ENCODE results near the gene TBC1D24.
"Not testable (repeated sequence)": the region's sequence is repeated elsewhere in the genome, so short reads cannot be mapped to it uniquely, and the experiment has no call there.

The TBC1D24 gene

DNA sequence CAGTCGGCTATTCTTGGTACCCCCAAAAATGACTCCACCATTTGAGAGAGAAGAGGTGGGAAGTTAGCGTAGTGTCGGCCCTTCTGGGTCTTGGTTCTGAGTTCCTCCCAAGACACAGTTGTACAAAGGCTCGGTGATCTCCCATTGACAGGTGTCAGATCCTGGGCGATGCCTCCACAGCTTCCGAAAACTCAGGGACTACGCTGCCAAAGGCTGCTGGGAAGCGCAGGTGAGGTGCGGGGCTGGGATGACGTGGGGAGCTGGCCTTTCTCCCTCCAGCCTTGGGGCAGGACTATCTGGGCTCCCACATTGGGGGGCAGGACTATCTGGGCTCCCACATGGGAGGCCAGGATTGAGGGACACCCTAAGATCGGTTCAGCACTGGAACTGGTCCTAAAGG is 35.3 kb upstream of the TBC1D24 start:
- H3K9ac ChIP-seq: peak overlapping the region in 2 of 11 experiments; percentile 5 to 15; a peak in 1 of 22 replicates
- no peaks in the 10 kb centered on the region for H3K27me3 ChIP-seq
- no peak overlapping the region for H3K4me3 ChIP-seq
- peaks cover 5 to 41% (median 28%) of the 10 kb centered on the region in 10 experiments; a peak in 17 of 20 replicates for H3K4me1 ChIP-seq
- peak overlapping the region in 8 of 11 experiments; percentile 4 to 50 (median 36); a peak in 14 of 22 replicates for H3K4me2 ChIP-seq
- no peak for TF ChIP-seq Cebpa-rat (IDR thresholded peaks at IDR 0.05)
- H3K27ac ChIP-seq: peak overlapping the region in 2 of 11 experiments; percentile 3 to 25; a peak in 1 of 22 replicates
- H3K9me3 ChIP-seq (replicated peaks in 1 of 11): no peaks in the 10 kb centered on the region
- H3K36me3 ChIP-seq: peaks cover 42 to 87% (median 84%) of the 10 kb centered on the region in 11 experiments
- H4K20me1 ChIP-seq: peaks cover 0 to 74% (median 41%) of the 10 kb centered on the region in 11 experiments; a peak in 16 of 22 replicates

DNA sequence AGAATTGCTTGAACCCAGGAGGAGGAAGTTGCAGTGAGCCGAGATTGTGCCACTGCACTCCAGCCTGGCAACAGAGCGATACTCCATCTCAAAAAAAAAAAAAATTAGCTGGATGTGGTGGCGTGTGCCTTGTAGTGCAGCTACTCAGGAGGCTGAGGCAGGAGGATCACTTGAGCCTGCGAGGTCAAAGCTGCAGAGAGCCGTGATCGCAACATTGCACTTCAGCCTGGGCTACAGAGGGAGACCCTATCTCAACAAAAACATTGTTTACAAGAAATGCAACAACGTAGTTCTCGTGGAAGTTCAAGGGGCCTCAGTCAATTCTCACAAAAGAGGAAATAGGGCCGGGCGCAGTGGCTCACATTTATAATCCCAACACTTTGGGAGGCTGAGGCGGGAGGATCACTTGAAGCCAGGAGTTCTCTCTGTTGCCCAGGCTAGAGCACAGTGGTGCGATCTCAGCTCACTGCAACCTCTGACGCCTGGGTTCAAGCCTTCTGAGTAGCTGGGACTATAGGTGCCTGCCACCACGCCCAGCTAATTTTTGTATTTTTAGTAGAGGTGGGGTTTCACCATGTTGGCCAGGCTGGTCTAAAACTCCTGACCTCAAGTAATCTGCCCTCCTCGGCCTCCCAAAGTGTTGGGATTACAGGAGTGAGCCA is 33.7 kb upstream of the TBC1D24 start:
- H3K36me3 ChIP-seq: peaks cover 50 to 87% (median 86%) of the 10 kb centered on the region in 11 experiments

DNA sequence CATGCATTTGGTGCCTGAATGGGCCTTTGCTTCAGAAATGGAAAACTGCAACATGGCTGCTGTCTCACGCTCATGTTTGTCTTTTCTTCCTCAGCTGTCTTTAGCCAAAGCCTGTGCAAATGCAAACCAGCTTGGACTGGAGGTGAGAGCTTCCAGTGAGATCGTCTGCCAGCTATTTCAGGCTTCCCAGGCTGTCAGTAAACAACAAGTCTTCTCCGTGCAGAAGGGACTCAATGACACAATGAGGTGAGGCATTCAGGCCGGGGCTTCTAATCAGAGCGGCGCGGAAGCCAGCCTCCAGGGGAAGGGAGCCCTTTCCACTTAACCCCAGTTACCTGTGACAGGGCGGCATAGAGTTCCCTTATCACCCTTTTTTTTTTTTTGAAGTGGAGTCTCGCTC is 31.4 kb upstream of the TBC1D24 start:
- no peaks in the 10 kb centered on the region for H3K9me3 ChIP-seq (replicated peaks in 1 of 11)
- H3K27me3 ChIP-seq: no peaks in the 10 kb centered on the region
- H3K4me1 ChIP-seq: peaks cover 5 to 21% (median 16%) of the 10 kb centered on the region in 10 experiments; a peak in 17 of 20 replicates
- TF ChIP-seq Cebpa-rat (IDR thresholded peaks at IDR 0.05): no peak
- H3K4me2 ChIP-seq: no peak overlapping the region
- no peak overlapping the region for H3K4me3 ChIP-seq
- no peak overlapping the region for H3K27ac ChIP-seq
- no peak overlapping the region for H3K9ac ChIP-seq
- H4K20me1 ChIP-seq: peaks cover 0 to 78% (median 44%) of the 10 kb centered on the region in 11 experiments; a peak in 13 of 22 replicates
- peaks cover 51 to 87% (median 86%) of the 10 kb centered on the region in 11 experiments for H3K36me3 ChIP-seq

More for the DNA sequence above, 33.7 kb upstream of the TBC1D24 start:
- not testable (repeated sequence) for H3K9ac ChIP-seq; H3K27me3 ChIP-seq; H3K27ac ChIP-seq; H3K4me3 ChIP-seq; H3K4me2 ChIP-seq; H3K9me3 ChIP-seq (replicated peaks in 1 of 11)
- Histone ChIP-seq H4K20me1 (peaks cover 0 to 78% (median 45%) of the 10 kb centered on the region in 11 experiments; a peak in 16 of 22 replicates), H3K4me1 (peaks cover 5 to 35% (median 24%) of the 10 kb centered on the region in 10 experiments; a peak in 17 of 20 replicates)

DNA sequence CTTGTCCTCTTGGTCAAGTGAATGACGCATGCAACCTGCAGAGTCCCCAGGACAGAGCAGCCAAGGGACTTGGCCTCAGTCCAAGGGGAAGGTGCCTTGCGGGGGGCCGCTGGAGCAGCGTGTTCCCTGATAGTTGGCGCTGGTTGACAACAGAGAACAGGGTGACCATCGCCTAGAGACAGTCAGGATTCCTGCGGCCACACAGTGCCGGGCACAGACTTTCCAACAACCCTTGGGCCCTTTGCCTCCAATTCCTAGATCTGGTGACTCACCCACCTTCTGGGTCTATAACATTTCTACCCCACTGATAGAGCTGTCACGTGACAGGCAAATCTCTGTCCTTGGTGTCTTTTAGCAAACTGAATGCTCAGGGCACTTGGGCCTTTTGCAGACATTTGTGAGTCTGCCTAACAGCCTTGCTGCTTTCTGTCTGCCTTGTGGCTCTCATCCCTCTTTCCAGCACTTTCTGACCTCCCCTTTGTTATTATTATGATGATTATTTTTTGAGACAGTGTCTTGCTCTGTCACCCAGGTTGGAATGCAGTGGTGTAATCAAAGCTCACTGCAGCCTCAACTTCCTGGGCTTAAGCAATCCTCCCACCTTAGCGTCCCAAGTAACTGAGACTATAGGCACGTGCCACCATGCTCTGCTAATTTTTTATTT is 26.9 kb upstream of the TBC1D24 start:
- Histone ChIP-seq H3K9me3 (replicated peaks in 1 of 11) (no peaks in the 10 kb centered on the region), H3K9ac (no peak overlapping the region; a peak in 1 of 22 replicates), H3K27ac (no peak overlapping the region), H3K27me3 (no peaks in the 10 kb centered on the region), H3K4me3 (no peak overlapping the region), H3K4me2 (no peak overlapping the region), H3K4me1 (peaks cover 0 to 23% (median 19%) of the 10 kb centered on the region in 10 experiments; a peak in 19 of 20 replicates), H3K36me3 (peaks cover 57 to 100% (median 94%) of the 10 kb centered on the region in 11 experiments), H4K20me1 (peaks cover 0 to 89% (median 48%) of the 10 kb centered on the region in 11 experiments; a peak in 14 of 22 replicates)
- no peak for TF ChIP-seq Cebpa-rat (IDR thresholded peaks at IDR 0.05)

DNA sequence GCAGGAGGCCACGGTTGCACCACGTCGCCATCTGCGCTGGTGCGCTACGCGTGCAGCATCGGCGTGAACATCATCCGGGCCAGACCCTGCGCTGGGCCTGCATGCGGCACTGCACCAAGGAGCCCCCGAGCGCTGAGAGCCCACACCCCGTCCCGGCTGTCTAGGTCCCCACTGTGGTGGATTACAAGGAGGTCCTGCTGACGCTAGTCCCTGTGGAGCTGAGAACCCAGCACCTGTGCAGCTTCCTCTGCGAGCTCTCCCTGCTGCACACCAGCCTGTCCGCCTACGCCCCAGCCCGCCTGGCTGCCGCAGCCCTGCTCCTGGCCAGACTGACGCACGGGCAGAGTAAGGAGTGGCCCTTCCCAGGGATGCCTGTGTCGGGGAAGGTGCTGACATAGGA is 25.8 kb upstream of the TBC1D24 start:
- Histone ChIP-seq H3K36me3 (peaks cover 59 to 100% (median 97%) of the 10 kb centered on the region in 11 experiments), H3K9ac (0 out of 22 replicates have a peak overlapping the region, but pooled peaks of 1 of the 11 experiments have one; percentile 4), H3K4me1 (peaks cover 0 to 24% (median 20%) of the 10 kb centered on the region in 10 experiments; a peak in 19 of 20 replicates), H3K9me3 (replicated peaks in 1 of 11) (no peaks in the 10 kb centered on the region), H3K27me3 (no peaks in the 10 kb centered on the region), H3K4me3 (no peak overlapping the region), H4K20me1 (peaks cover 0 to 92% (median 57%) of the 10 kb centered on the region in 11 experiments; a peak in 15 of 22 replicates), H3K27ac (no peak overlapping the region), H3K4me2 (no peak overlapping the region)
- TF ChIP-seq Cebpa-rat (IDR thresholded peaks at IDR 0.05): no peak

DNA sequence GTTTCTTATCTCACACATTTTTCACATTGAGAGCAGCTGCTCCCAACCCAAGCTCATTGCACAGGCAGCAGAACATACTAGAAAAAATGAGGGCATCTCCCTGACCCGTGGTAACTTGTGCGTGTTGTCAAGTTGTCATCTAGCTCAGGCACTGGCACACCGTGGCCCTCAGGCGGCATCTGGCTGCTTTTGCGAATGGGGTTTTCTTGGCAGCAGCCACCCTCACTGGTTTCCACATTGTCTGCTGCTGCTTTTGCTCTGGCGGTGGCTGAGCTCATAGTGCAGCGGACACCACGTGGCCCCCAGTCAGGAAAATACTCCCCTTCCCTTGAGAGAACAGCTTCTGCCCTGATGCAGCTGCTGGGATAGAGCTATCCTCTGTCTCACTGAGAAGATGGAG is 24.4 kb upstream of the TBC1D24 start:
- Histone ChIP-seq H3K4me2 (peak overlapping the region in 7 of 11 experiments; percentile 40 to 64 (median 51); a peak in 8 of 22 replicates), H3K4me3 (no peak overlapping the region), H3K9me3 (replicated peaks in 1 of 11) (no peaks in the 10 kb centered on the region), H3K9ac (peak overlapping the region in 4 of 11 experiments; percentile 18 to 50 (median 46); a peak in 6 of 22 replicates), H3K36me3 (peaks cover 47 to 100% (median 97%) of the 10 kb centered on the region in 11 experiments), H3K4me1 (peaks cover 0 to 26% (median 21%) of the 10 kb centered on the region in 10 experiments; a peak in 19 of 20 replicates), H3K27ac (peak overlapping the region in 2 of 11 experiments; percentile 60 to 61; a peak in 2 of 22 replicates), H3K27me3 (no peaks in the 10 kb centered on the region), H4K20me1 (peaks cover 0 to 93% (median 61%) of the 10 kb centered on the region in 11 experiments; a peak in 15 of 22 replicates)
- TF ChIP-seq Cebpa-rat (IDR thresholded peaks at IDR 0.05): no peak

DNA sequence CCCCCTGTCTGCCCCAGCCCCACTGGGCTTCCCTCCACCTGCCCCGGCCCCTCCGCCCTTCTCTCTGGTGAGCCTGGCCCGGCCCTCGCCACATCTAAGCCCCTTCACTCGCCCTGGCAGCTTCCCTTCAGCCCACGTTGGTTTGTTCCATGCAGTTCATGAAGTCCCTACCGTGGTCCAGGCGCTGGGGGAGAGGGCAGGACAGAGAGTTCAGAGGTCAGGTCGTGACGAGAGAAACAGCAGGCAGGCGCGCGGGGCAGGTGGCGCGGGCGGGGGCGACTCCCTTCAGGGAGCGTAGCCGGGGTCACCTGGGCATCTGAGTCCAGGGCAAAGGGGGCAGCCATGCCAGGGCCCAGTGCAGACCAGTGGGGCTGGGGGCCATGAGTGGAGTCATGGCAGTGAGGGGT is 23.9 kb upstream of the TBC1D24 start:
- H3K4me1 ChIP-seq: peaks cover 0 to 26% (median 21%) of the 10 kb centered on the region in 10 experiments; a peak in 19 of 20 replicates
- H3K4me3 ChIP-seq: no peak overlapping the region
- no peaks in the 10 kb centered on the region for H3K27me3 ChIP-seq
- H3K4me2 ChIP-seq: peak overlapping the region in 10 of 11 experiments; percentile 13 to 64 (median 44); a peak in 17 of 22 replicates
- peaks cover 0 to 93% (median 63%) of the 10 kb centered on the region in 11 experiments; a peak in 15 of 22 replicates for H4K20me1 ChIP-seq
- no peaks in the 10 kb centered on the region for H3K9me3 ChIP-seq (replicated peaks in 1 of 11)
- peak overlapping the region in 7 of 11 experiments; percentile 18 to 57 (median 50); a peak in 12 of 22 replicates for H3K9ac ChIP-seq
- peak overlapping the region in 7 of 11 experiments; percentile 43 to 65 (median 50); a peak in 13 of 22 replicates for H3K27ac ChIP-seq
- TF ChIP-seq Cebpa-rat (IDR thresholded peaks at IDR 0.05): no peak
- H3K36me3 ChIP-seq: peaks cover 44 to 100% (median 97%) of the 10 kb centered on the region in 11 experiments

DNA sequence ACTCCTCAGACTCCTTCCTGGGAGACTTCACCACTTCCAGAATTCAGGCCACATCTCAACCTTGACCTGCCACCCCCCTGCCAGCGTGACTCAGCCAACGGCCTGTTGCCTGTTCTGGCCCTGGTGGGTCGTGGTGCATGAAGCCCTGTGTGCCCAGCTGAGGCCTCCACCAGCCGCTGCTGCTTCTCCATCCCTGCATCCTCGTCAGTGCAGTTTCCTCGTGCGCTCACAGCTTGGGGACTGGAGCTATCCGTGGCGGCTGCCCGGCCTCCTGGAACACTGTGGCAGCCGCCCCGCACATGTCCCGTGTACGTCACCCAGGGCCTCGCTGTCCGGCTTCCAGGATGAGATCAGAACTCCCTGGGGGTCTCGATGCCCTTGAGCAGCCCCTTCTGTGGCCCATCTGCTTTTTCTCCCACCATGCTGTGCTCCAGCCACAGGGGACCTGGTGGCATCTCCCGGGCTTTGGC is 23.0 kb upstream of the TBC1D24 start:
- H3K9ac ChIP-seq: peak overlapping the region in 8 of 11 experiments; percentile 18 to 60 (median 53); a peak in 13 of 22 replicates
- H3K9me3 ChIP-seq (replicated peaks in 1 of 11): no peaks in the 10 kb centered on the region
- peaks cover 43 to 100% (median 97%) of the 10 kb centered on the region in 11 experiments for H3K36me3 ChIP-seq
- TF ChIP-seq Cebpa-rat (IDR thresholded peaks at IDR 0.05): no peak
- peak overlapping the region in 7 of 11 experiments; percentile 43 to 65 (median 52); a peak in 13 of 22 replicates for H3K27ac ChIP-seq
- no peaks in the 10 kb centered on the region for H3K27me3 ChIP-seq
- H3K4me3 ChIP-seq: no peak overlapping the region
- H4K20me1 ChIP-seq: peaks cover 0 to 93% (median 63%) of the 10 kb centered on the region in 11 experiments; a peak in 15 of 22 replicates
- H3K4me2 ChIP-seq: peak overlapping the region in 9 of 11 experiments; percentile 2 to 64 (median 44); a peak in 18 of 22 replicates
- H3K4me1 ChIP-seq: peaks cover 0 to 26% (median 21%) of the 10 kb centered on the region in 10 experiments; a peak in 19 of 20 replicates

Data from BLaER1 treated with 17β-estradiol and CSF1 and Interleukin-3, amounts not matched to agents 10 nM and 100 nM (cell line).